Parathyroid adenoma (tissue), 2 donors: ENCODE results near the gene ACR.

ENCODE experiments used
- H2AFZ ChIP-seq: fragments of 300-600 bp; sonication (generic); one replicate; pipeline ENCODE4 v1.7.0; 2017; ENCODE audit warnings: antibody characterized with exemption, mild to moderate bottlenecking
- H3K27ac ChIP-seq: fragments of 300-600 bp; sonication (generic); one replicate; pipeline ENCODE4 v1.7.0; 2017
- H3K27me3 ChIP-seq: fragments of 300-600 bp; sonication (generic); one replicate; pipeline ENCODE4 v1.7.0; 2017; ENCODE audit warnings: low read length; ENCODE audit not compliant: control insufficient read depth, insufficient read depth
- H3K36me3 ChIP-seq: fragments of 300-600 bp; sonication (generic); one replicate; pipeline ENCODE4 v1.7.0; 2017; ENCODE audit warnings: low read length; ENCODE audit not compliant: control insufficient read depth, insufficient read depth
- H3K4me1 ChIP-seq: fragments of 300-600 bp; sonication (generic); one replicate; pipeline ENCODE4 v1.7.0; 2017; ENCODE audit warnings: control low read depth
- H3K4me2 ChIP-seq: fragments of 300-600 bp; sonication (generic); one replicate; pipeline ENCODE4 v1.7.0; 2017; ENCODE audit warnings: low read length
- H3K4me3 ChIP-seq: fragments of 300-600 bp; sonication (generic); one replicate; pipeline ENCODE4 v1.7.0; 2017; ENCODE audit warnings: low read depth, low read length
- H3K79me2 ChIP-seq: fragments of 300-600 bp; sonication (generic); one replicate; pipeline ENCODE4 v1.7.0; 2017; ENCODE audit warnings: control low read depth
- H3K9ac ChIP-seq: fragments of 300-600 bp; sonication (generic); one replicate; pipeline ENCODE4 v1.7.0; 2017; ENCODE audit warnings: mild to moderate bottlenecking
- H3K9me3 ChIP-seq: fragments of 300-600 bp; sonication (generic); one replicate; pipeline ENCODE4 v1.7.0; 2017; ENCODE audit warnings: low read length; ENCODE audit not compliant: control insufficient read depth
- CTCF ChIP-seq: fragments of 300-600 bp; sonication (generic); IDR thresholded peaks from one replicate; pipeline ENCODE4 v1.7.0; 2017; ENCODE audit warnings: antibody characterized with exemption, mild to moderate bottlenecking
- donor health status: primary hyperparathyroidism.

Gene ACR

GRCh38 chr22:50715776-50716175 lies 22.2 kb upstream of the ACR start:
- Histone ChIP-seq H3K9ac (no peak overlapping the region), H3K9me3 (no peaks in the 10 kb centered on the region), H3K27me3 (no peaks in the 10 kb centered on the region), H3K4me2 (no peak overlapping the region), H2AFZ (no peak overlapping the region), H3K4me3 (no peak overlapping the region), H3K79me2 (no peaks in the 10 kb centered on the region), H3K36me3 (no peaks in the 10 kb centered on the region), H3K4me1 (no peaks in the 10 kb centered on the region), H3K27ac (no peak overlapping the region)
- TF ChIP-seq CTCF, result no peak

- Histone ChIP-seq H3K4me3 (no peak overlapping the region), H2AFZ (no peak overlapping the region), H3K36me3 (no peaks in the 10 kb centered on the region), H3K27ac (no peak overlapping the region), H3K9me3 (no peaks in the 10 kb centered on the region), H3K4me2 (no peak overlapping the region), H3K9ac (no peak overlapping the region), H3K27me3 (no peaks in the 10 kb centered on the region), H3K79me2 (no peaks in the 10 kb centered on the region), H3K4me1 (no peaks in the 10 kb centered on the region)
- TF ChIP-seq CTCF, result no peak
Measured at GRCh38 chr22:50716290-50717024, 21.5 kb upstream of the ACR start.

GRCh38 chr22:50717709-50718351 lies 20.2 kb upstream of the ACR start:
- Histone ChIP-seq H3K9me3 (no peaks in the 10 kb centered on the region), H3K4me3 (no peak overlapping the region), H3K27ac (no peak overlapping the region), H2AFZ (no peak overlapping the region), H3K36me3 (no peaks in the 10 kb centered on the region), H3K4me2 (no peak overlapping the region), H3K27me3 (no peaks in the 10 kb centered on the region), H3K9ac (no peak overlapping the region), H3K79me2 (no peaks in the 10 kb centered on the region), H3K4me1 (no peaks in the 10 kb centered on the region)
- no peak for TF ChIP-seq CTCF

- Histone ChIP-seq H2AFZ (no peak overlapping the region), H3K4me2 (no peak overlapping the region), H3K4me3 (no peak overlapping the region), H3K9ac (no peak overlapping the region), H3K4me1 (no peaks in the 10 kb centered on the region), H3K79me2 (no peaks in the 10 kb centered on the region), H3K27ac (no peak overlapping the region), H3K27me3 (no peaks in the 10 kb centered on the region), H3K9me3 (no peaks in the 10 kb centered on the region), H3K36me3 (no peaks in the 10 kb centered on the region)
- TF ChIP-seq CTCF, result no peak
Measured at GRCh38 chr22:50718352-50718709, 19.7 kb upstream of the ACR start.
